Smooth muscle cell (in vitro differentiated cells): Measurements from ENCODE around the gene CYTH1. TPM values are rescaled to one million over a fixed set of nuclear protein-coding genes. Genes with fewer than 3 reads are reported as not detected.

Source experiments
- DNase-seq: peaks from one replicate; lab custom pipeline; 2025; ENCODE audit not compliant: unreplicated experiment; lab: John Stamatoyannopoulos, UW
- H2AFZ ChIP-seq: fragments of 200-600 bp; sonication (generic); 2 replicates; pipeline ENCODE4 v1.6.0; 2016; ENCODE audit warnings: antibody characterized with exemption, low read depth, mild to moderate bottlenecking
- H3F3A ChIP-seq: fragments of 200-600 bp; sonication (generic); 2 replicates; pipeline ENCODE4 v1.6.0; 2017; ENCODE audit warnings: antibody characterized with exemption, low read depth
- H3K27ac ChIP-seq: fragments of 200-600 bp; sonication (generic); 2 replicates; pipeline ENCODE4 v1.5.1; 2016; ENCODE audit warnings: low read depth, mild to moderate bottlenecking
- H3K27me3 ChIP-seq: fragments of 200-600 bp; sonication (generic); 2 replicates; pipeline ENCODE4 v1.6.1; 2016; ENCODE audit warnings: low read depth, mild to moderate bottlenecking
- H3K36me3 ChIP-seq: fragments of 200-600 bp; sonication (generic); 2 replicates; pipeline ENCODE4 v1.5.1; 2016; ENCODE audit warnings: low read depth
- H3K4me1 ChIP-seq: fragments of 200-600 bp; sonication (generic); 2 replicates; pipeline ENCODE4 v1.5.1; 2016; ENCODE audit warnings: low read depth
- H3K4me2 ChIP-seq: fragments of 200-600 bp; sonication (generic); 2 replicates; pipeline ENCODE4 v1.6.0; 2016; ENCODE audit warnings: mild to moderate bottlenecking
- H3K4me3 ChIP-seq: fragments of 200-600 bp; sonication (generic); 2 replicates; pipeline ENCODE4 v1.5.1; 2016; ENCODE audit warnings: mild to moderate bottlenecking
- H3K79me2 ChIP-seq: fragments of 200-600 bp; sonication (generic); 2 replicates; pipeline ENCODE4 v1.6.0; 2016; ENCODE audit warnings: low read depth, mild to moderate bottlenecking
- H3K9ac ChIP-seq: fragments of 200-600 bp; sonication (generic); 2 replicates; pipeline ENCODE4 v1.6.0; 2016; ENCODE audit warnings: low read depth
- H3K9me3 ChIP-seq: fragments of 200-600 bp; sonication (generic); replicated peaks from 2 replicates; pipeline ENCODE4 v1.5.1; 2016; ENCODE audit warnings: low read depth
- H4K20me1 ChIP-seq: fragments of 200-600 bp; sonication (generic); 2 replicates; pipeline ENCODE4 v1.6.0; 2016; ENCODE audit warnings: low read depth
- CTCF ChIP-seq: fragments of 200-600 bp; sonication (generic); IDR thresholded peaks from 2 replicates; pipeline ENCODE4 v1.5.1; 2017; ENCODE audit warnings: borderline replicate concordance, mild to moderate bottlenecking, antibody characterized with exemption; ENCODE audit not compliant: insufficient read depth, poor library complexity, severe bottlenecking
- WGBS: methylation state at CpG from one replicate; pipeline ENCODE4 v1.1.7; 2016; ENCODE audit warnings: low lambda C conversion rate; 5-methylcytosine and 5-hydroxymethylcytosine counted together
- polyA plus RNA-seq: library from polyadenylated mRNA; unstranded; fragments of >200 nt; fragmentation: Nextera tagmentation; extraction: Ambion mirVana; gene quantifications from 2 replicates; pipeline ENCODE4 v1.2.1, GENCODE V29; 2016
- total RNA-seq: library from RNA; depleted of rRNA; stranded (reverse); fragments of >200 nt; gene quantifications from 2 replicates; pipeline ENCODE4 v1.2.3, GENCODE V29; 2014

The CYTH1 gene
- total and polyA plus RNA-seq, 2 experiments from 2014 or later = 14.1 to 19.3 TPM

DNA sequence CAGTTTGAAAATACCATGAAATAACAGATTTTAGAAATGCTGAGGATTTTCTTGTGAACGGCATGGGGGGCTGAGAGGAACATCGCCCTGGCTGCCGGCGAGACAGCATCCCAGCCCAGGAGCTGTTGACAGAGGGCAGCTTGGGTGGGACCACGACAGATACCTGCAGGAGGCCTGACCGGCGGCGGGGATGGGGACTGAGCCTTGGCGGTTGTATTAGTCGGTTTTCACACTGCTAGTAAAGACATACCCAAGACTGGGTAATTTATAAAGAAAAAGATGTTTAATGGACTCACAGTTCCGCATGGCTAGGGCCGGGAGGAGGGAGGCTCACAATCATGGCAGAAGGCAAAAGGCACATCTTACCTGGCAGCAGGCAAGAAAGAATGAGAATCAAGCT lies 122.5 kb downstream of the CYTH1 start:
- no peak overlapping the region for H3K4me2 ChIP-seq
- TF ChIP-seq CTCF = no peak
- no peak overlapping the region for H3K27ac ChIP-seq
- no peaks in the 10 kb centered on the region for H4K20me1 ChIP-seq
- WGBS = 96% methylated on average over 12 of the region's 12 CpGs
- no peaks in the 10 kb centered on the region for H3K27me3 ChIP-seq
- H3K4me1 ChIP-seq = no peaks in the 10 kb centered on the region
- H3F3A ChIP-seq = no peaks in the 10 kb centered on the region
- no peaks in the 10 kb centered on the region for H3K9me3 ChIP-seq
- no peak overlapping the region for H2AFZ ChIP-seq
- DNase-seq = no peak
- H3K9ac ChIP-seq = no peak overlapping the region
- no peaks in the 10 kb centered on the region for H3K79me2 ChIP-seq
- H3K36me3 ChIP-seq = no peaks in the 10 kb centered on the region
- no peak overlapping the region for H3K4me3 ChIP-seq

GRCh38 chr17:78658281-78658785 lies 123.7 kb downstream of the CYTH1 start:
- Histone ChIP-seq H3K4me2 (no peak overlapping the region), H3K36me3 (no peaks in the 10 kb centered on the region), H3K9ac (no peak overlapping the region), H3F3A (no peaks in the 10 kb centered on the region), H3K27ac (no peak overlapping the region), H3K4me3 (no peak overlapping the region), H3K27me3 (no peaks in the 10 kb centered on the region), H3K9me3 (no peaks in the 10 kb centered on the region), H2AFZ (no peak overlapping the region), H4K20me1 (no peaks in the 10 kb centered on the region), H3K4me1 (no peaks in the 10 kb centered on the region), H3K79me2 (no peaks in the 10 kb centered on the region)
- no peak for DNase-seq
- WGBS = 94% methylated on average over 18 of the region's 18 CpGs
- no peak for TF ChIP-seq CTCF

DNA sequence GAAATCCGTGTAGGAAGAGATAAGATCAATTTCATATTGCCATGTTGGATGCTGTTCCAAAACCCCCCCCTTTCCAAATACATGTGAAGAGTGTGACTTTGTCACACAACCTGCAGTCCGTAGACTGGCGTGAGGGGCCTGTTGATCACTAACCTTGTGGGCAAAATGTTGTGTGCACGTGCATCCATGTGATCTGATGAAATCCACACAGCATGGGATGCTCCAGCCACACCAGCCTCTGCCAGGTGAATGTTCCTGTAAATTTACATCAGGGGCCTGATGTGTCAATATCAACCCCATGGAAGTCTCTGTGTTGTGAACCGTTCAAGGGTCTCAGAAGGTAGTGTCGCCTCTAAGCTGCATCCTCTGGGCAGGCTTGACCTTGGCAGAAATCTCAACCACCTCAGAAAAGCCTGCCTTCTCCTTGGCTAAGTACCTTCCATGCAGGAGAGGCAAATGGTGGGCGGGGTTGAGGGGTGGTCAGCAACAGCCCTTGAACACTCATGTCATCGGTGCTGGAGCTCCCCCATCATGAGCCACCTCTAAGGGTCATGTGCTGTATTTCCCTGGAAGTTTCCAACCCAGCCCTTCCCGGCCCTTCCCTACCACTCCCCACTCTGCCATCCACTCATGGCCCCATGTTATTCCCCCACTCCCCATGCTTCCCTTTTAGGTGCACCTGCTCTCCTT lies 126.7 kb downstream of the CYTH1 start:
- no peaks in the 10 kb centered on the region for H3K79me2 ChIP-seq
- 93% methylated on average over 9 of the region's 9 CpGs for WGBS
- no peaks in the 10 kb centered on the region for H3K36me3 ChIP-seq
- H3K27ac ChIP-seq = no peak overlapping the region
- no peak for DNase-seq
- H3F3A ChIP-seq = no peaks in the 10 kb centered on the region
- H2AFZ ChIP-seq = no peak overlapping the region
- no peaks in the 10 kb centered on the region for H4K20me1 ChIP-seq
- H3K9me3 ChIP-seq = no peaks in the 10 kb centered on the region
- H3K4me1 ChIP-seq = no peaks in the 10 kb centered on the region
- no peak for TF ChIP-seq CTCF
- no peak overlapping the region for H3K4me2 ChIP-seq
- no peaks in the 10 kb centered on the region for H3K27me3 ChIP-seq
- no peak overlapping the region for H3K9ac ChIP-seq
- H3K4me3 ChIP-seq = no peak overlapping the region

DNA sequence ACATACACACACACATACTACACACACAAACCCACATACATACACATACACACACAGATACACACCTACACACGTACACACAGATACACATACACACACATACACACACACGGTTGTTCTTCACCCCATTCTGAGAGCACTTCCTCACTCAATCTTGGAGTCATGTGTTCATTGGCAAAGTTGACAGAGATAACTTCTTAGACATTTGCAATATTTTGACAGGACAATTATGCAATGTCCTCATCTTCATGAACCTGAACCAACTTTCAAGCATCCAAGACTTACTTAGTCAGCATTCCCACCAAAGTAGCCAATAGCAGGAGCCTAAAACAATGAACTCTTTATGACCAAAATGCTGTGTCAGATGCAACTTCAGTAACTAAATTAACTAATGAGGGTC lies 127.7 kb downstream of the CYTH1 start:
- no peaks in the 10 kb centered on the region for H4K20me1 ChIP-seq
- no peaks in the 10 kb centered on the region for H3K27me3 ChIP-seq
- no peaks in the 10 kb centered on the region for H3K36me3 ChIP-seq
- WGBS = 91% methylated on average over 2 of the region's 2 CpGs
- no peak for TF ChIP-seq CTCF
- H3K9me3 ChIP-seq = no peaks in the 10 kb centered on the region
- H3K4me2 ChIP-seq = no peak overlapping the region
- no peaks in the 10 kb centered on the region for H3K79me2 ChIP-seq
- no peaks in the 10 kb centered on the region for H3K4me1 ChIP-seq
- no peak overlapping the region for H3K9ac ChIP-seq
- no peak overlapping the region for H3K4me3 ChIP-seq
- no peak overlapping the region for H2AFZ ChIP-seq
- H3F3A ChIP-seq = no peaks in the 10 kb centered on the region
- DNase-seq = no peak
- no peak overlapping the region for H3K27ac ChIP-seq
